GM18519 (cell line): Measurements from ENCODE around the gene P3H3.

ENCODE experiments used
- ATAC-seq: cut with Tn5 transposase; IDR thresholded peaks from one replicate; pipeline ENCODE4 v1.9.1; 2021; ENCODE audit warnings: mild to moderate bottlenecking, moderate library complexity; ENCODE audit not compliant: unreplicated experiment, low FRiP score

The P3H3 gene

GRCh38 chr12:6840761-6841515, 12.7 kb downstream of the P3H3 start, which contains the start of gene GNB3:
TSS of gene GNB3 (plus strand) at chr12:6840925. CDS start at chr12:6841288, 363 bp downstream.
- no peak for ATAC-seq

- ATAC-seq: no peak
Observed at GRCh38 chr12:6842075-6842474, 13.9 kb downstream of the P3H3 start.

GRCh38 chr12:6843118-6843902, 15.1 kb downstream of the P3H3 start:
- no peak for ATAC-seq

- no peak for ATAC-seq
Observed at GRCh38 chr12:6845395-6845794, 17.2 kb downstream of the P3H3 start.

GRCh38 chr12:6846316-6846869, 18.2 kb downstream of the P3H3 start:
- no peak for ATAC-seq

- no peak for ATAC-seq
Observed at GRCh38 chr12:6847676-6848075, 19.5 kb downstream of the P3H3 start.

GRCh38 chr12:6849427-6849826, 21.2 kb downstream of the P3H3 start:
- no peak for ATAC-seq

GRCh38 chr12:6849976-6850560, 21.9 kb downstream of the P3H3 start:
- no peak for ATAC-seq

- no peak for ATAC-seq
Observed at GRCh38 chr12:6850796-6851152, 22.6 kb downstream of the P3H3 start.

- ATAC-seq: peak; percentile 40
Observed at GRCh38 chr12:6851153-6851920, 23.1 kb downstream of the P3H3 start, which contains the start of gene CDCA3. TSS of gene CDCA3 (minus strand) at chr12:6851286. CDS start at chr12:6850952, 334 bp downstream.

- ATAC-seq: peak; percentile 72
Observed at GRCh38 chr12:6851921-6852650, 23.9 kb downstream of the P3H3 start, which contains the start of gene USP5. TSS of gene USP5 (plus strand) at chr12:6852150. CDS start at chr12:6852180, 30 bp downstream.

GRCh38 chr12:6852651-6853354, 24.6 kb downstream of the P3H3 start:
- ATAC-seq: no peak

GRCh38 chr12:6853626-6854025, 25.4 kb downstream of the P3H3 start:
- no peak for ATAC-seq

- ATAC-seq: no peak
Observed at GRCh38 chr12:6854036-6854435, 25.8 kb downstream of the P3H3 start.

GRCh38 chr12:6855322-6855721, 27.1 kb downstream of the P3H3 start:
- ATAC-seq: no peak

- no peak for ATAC-seq
Observed at GRCh38 chr12:6858799-6859198, 30.6 kb downstream of the P3H3 start.

- ATAC-seq: no peak
Observed at GRCh38 chr12:6860116-6860515, 31.9 kb downstream of the P3H3 start.

- ATAC-seq: no peak
Observed at GRCh38 chr12:6860942-6861341, 32.7 kb downstream of the P3H3 start.

- ATAC-seq: no peak
Observed at GRCh38 chr12:6861391-6861790, 33.2 kb downstream of the P3H3 start.
